BJ (cell line): ENCODE measurements around the gene FCSK. TPM values are rescaled to one million over a fixed set of nuclear protein-coding genes. Genes with fewer than 3 reads are reported as not detected.
"Not testable (repeated sequence)": the region's sequence is repeated elsewhere in the genome, so short reads cannot be mapped to it uniquely, and the experiment has no call there.

ENCODE experiments used
- CTCF ChIA-PET: fragments of 350-600 bp; formaldehyde crosslinking; extraction: SDS; loops from one replicate; lab custom pipeline; 2021; ENCODE audit warnings: antibody characterized with exemption, inconsistent platforms; lab: Yijun Ruan, JAX
- POLR2A ChIA-PET: fragments of 300-600 bp; sonication (Branson Sonifier 250); formaldehyde crosslinking; extraction: SDS; loops from one replicate; lab custom pipeline; 2021; ENCODE audit warnings: antibody characterized with exemption; lab: Charles Lee
- DNase-seq: peaks from one replicate; pipeline ENCODE4 v3.0.0-alpha.2; 2011; ENCODE audit warnings: low read depth
- H3K27me3 ChIP-seq: 2 replicates; pipeline ENCODE4 v1.6.0; 2011; ENCODE audit warnings: low read length; ENCODE audit not compliant: control insufficient read depth, insufficient read depth
- H3K36me3 ChIP-seq: 2 replicates; pipeline ENCODE4 v1.5.1; 2011; ENCODE audit warnings: low read length; ENCODE audit not compliant: control insufficient read depth, insufficient read depth
- H3K4me3 ChIP-seq: 2 replicates; pipeline ENCODE4 v1.5.1; 2011; ENCODE audit warnings: low read depth, mild to moderate bottlenecking, control low read depth, low read length
- CTCF ChIP-seq: IDR thresholded peaks from 2 replicates; pipeline ENCODE4 v1.5.1; 2011; ENCODE audit warnings: low read depth, mild to moderate bottlenecking, control low read depth, inconsistent platforms, low read length, moderate library complexity; ENCODE audit not compliant: insufficient read depth
- polyA plus RNA-seq: library from polyadenylated mRNA; depleted of rRNA; stranded (reverse); fragments of >200 nt; gene quantifications from 2 replicates; pipeline ENCODE4 v1.2.3, GENCODE V29; 2011

The FCSK gene
- polyA plus RNA-seq, 1 experiment, result 9.0 TPM

- Histone ChIP-seq H3K36me3 (no peaks in the 10 kb centered on the region; the same call in 1 of the 2 replicates), H3K27me3 (no peaks in the 10 kb centered on the region), H3K4me3 (no peak overlapping the region)
- no peak for TF ChIP-seq CTCF
- ChIA-PET CTCF (interaction anchor here (0.6 to 2.5 kb wide), 6 partner anchors 10 to 59 kb away, joined by 3 to 9 read pairs (median 4); partner anchors contain the start of gene FCSK), POLR2A (no interaction called here)
- no peak for DNase-seq
Observed at GRCh38 chr16:70440009-70440692, 14.2 kb upstream of the FCSK start.

- H3K27me3 ChIP-seq, result no peaks in the 10 kb centered on the region
- ChIA-PET POLR2A (no interaction called here), CTCF (interaction anchor here (1.3 kb wide), 1 partner anchor 13 kb away, joined by 3 read pairs; the partner anchor contains the start of gene FCSK)
- no peak for DNase-seq
- TF ChIP-seq CTCF, result no peak
- no peak overlapping the region for H3K4me3 ChIP-seq
- no peaks in the 10 kb centered on the region; the same call in 1 of the 2 replicates for H3K36me3 ChIP-seq
Observed at GRCh38 chr16:70441406-70441990, 12.9 kb upstream of the FCSK start.

GRCh38 chr16:70442344-70442743 lies 12.1 kb upstream of the FCSK start:
- POLR2A ChIA-PET, result no interaction called here
- no peak for DNase-seq
- TF ChIP-seq CTCF, result no peak
- CTCF ChIA-PET, result interaction anchor here (1.4 kb wide), 1 partner anchor 12 kb away, joined by 4 read pairs; the partner anchor contains the start of gene FCSK
- Histone ChIP-seq H3K4me3 (no peak overlapping the region), H3K27me3 (no peaks in the 10 kb centered on the region), H3K36me3 (no peaks in the 10 kb centered on the region)

DNA sequence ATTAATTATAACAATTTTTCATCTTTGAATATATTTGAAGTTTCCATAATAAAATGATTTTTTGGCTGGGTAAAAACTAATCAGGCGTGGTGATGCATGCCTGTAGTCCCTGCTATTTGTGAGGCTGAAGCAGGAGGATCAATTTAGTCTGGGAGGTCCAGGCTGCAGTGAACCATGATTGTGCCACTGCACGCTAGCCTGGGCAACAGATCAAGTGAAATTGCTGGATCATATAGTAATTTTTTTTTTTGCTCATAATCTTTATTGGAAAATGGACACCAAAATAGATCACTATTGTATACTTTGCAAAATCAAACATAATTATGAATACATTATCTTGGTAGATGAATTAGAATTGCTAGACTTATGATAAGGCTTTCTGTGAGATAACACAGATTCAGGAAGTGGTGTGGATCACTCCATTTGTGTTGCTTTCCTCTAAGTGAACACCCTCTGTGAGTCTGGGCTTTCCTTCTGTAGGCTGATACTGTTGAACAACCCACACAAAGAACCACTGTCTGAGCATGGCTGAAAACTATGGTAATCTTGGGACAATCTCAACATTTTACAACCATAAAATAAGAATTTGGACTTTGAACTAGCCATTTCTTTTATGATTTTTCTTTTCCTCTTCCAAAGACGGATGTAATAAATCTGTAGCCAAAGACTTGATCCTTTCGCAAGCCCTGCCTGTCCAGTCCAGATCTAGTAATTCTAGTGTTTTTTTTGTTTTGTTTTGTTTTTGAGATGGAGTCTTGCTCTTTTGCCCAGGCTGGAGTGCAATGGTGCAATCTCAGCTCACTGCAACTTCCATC lies 9.9 kb upstream of the FCSK start:
- Histone ChIP-seq H3K36me3 (no peaks in the 10 kb centered on the region), H3K4me3 (no peak overlapping the region), H3K27me3 (no peaks in the 10 kb centered on the region)
- ChIA-PET CTCF (interaction anchor here (0.6 kb wide), 1 partner anchor 26 kb away, joined by 3 read pairs; no protein-coding TSS in a partner anchor), POLR2A (no interaction called here)
- TF ChIP-seq CTCF, result no peak
- no peak for DNase-seq

DNA sequence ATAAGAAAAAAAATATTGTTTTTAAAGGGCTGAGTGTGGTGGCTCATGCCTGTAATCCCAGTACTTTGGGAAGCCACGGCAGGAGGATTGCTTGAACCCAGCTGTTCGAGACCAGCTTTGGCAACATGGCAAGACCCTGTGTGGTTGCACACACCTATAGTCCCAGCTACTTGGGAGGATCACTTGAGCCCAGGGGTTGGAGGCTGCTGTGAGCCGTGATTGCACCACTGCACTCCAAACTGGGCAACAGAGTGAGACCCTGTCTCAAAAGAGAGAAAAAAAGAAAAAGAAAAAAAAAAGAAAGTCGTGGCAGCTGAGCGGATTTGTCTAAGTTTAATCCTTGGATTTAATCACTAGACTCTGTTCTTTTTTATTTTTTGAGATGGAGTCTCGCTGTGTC lies 6.3 kb upstream of the FCSK start:
- no peak for TF ChIP-seq CTCF
- CTCF ChIA-PET, result no interaction called here

DNA sequence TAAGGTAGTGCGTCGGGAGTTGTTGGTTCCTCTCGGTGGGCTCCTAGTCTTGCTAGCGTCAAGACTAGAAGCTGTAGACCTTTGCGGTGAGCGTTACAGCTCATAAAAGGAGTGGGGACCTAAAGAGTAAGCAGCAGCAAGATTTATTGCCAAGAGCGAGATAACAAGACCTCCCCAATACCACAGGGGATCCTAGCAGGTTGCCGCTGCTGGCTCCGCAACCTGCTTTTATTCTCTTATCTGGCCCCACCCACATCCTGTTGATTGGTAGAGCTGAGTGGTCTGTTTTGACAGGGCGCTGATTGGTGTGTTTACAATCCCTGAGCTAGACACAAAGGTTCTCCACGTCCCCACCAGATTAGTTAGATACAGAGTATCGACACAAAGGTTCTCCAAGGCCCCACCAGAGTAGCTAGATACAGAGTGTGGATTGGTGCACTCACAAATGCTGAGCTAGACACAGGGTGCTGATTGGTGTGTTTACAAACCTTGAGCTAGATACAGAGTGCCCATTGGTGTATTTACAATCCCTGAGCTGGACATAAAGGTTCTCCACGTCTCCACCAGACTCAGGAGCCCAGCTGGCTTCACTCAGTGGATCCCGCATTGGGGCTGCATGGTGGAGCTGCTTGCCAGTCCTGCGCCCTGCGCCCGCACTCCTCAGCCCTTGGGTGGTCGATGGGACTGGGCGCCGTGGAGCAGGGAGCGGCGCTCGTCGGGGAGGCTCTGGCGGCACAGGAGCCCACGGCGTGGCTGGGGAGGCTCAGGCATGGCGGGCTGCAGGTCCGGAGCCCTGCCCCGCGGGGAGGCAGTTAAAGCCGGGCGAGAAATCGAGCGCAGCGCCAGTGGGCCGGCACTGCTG lies 4.0 kb upstream of the FCSK start:
- POLR2A ChIA-PET, H3K27me3 ChIP-seq, DNase-seq, H3K36me3 ChIP-seq: not testable (repeated sequence)
- CTCF ChIA-PET, result interaction anchor here (1.9 kb wide), 1 partner anchor 11 kb away, joined by 4 read pairs; the partner anchor contains the start of gene ST3GAL2
- H3K4me3 ChIP-seq, result 0 out of 2 replicates have a peak overlapping the region, but pooled peaks have one; percentile 8

More for the DNA sequence above, 6.3 kb upstream of the FCSK start:
- no peaks in the 10 kb centered on the region for H3K36me3 ChIP-seq
- H3K27me3 ChIP-seq, result no peaks in the 10 kb centered on the region
- DNase-seq, result no peak
- no peak overlapping the region for H3K4me3 ChIP-seq
- POLR2A ChIA-PET, result no interaction called here
